Endometrium (tissue), 2 donors: Measurements from ENCODE around the gene SUPT4H1.

Source experiments
- FAIRE-seq: peaks from 2 replicates; lab custom pipeline; 2012; peaks lifted over from hg19 to GRCh38; lab: Jason Lieb, UNC
- donor health status: control.
- donor health status: control.

The SUPT4H1 gene

GRCh38 chr17:58339755-58340404, 12.1 kb downstream of the SUPT4H1 start:
- no peak for FAIRE-seq

DNA sequence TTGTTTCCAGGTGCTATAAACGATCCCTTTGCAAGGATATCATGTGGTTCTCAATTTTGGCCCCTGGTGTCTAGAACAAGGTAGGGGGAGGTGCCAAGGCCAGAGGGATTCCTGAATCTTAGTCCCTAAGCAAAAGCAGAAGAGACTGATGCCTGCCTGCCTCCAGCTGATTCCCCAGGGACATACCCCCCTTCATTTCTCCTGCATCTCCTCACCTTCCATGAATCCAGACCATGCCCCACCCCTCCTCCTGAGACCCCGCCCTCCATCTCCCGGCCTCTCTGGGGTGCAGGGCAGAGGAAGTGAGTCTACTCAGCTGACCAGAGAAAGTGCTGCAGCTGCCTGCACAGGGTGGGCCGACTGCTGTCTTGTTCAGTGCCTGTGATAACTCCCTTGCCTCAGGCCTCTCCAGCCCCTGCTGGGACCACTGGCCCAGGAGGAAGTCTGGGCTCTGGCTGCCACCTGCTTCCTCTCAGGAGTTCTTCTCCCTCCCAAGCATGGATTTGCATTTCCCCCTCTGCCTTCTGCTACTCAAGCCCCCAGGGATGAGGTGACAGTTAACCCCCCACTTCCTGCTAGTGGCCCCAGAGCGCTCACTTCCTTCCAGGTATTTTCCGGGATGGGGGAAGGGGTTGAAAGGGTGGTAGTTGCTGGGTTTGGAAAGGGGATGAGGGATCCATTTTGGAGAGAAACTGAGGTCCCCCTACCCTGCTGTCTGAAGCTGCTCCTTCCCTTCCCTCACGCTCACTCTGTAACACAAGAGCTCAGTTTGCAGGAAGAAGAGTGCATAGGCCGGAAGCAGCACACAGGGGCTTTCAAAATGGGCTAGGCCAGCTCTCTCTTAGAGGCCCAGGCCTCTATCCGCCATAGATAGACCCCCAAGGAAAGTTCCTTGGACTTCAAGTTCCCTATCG, 12.9 kb downstream of the SUPT4H1 start:
- FAIRE-seq, result no peak

DNA sequence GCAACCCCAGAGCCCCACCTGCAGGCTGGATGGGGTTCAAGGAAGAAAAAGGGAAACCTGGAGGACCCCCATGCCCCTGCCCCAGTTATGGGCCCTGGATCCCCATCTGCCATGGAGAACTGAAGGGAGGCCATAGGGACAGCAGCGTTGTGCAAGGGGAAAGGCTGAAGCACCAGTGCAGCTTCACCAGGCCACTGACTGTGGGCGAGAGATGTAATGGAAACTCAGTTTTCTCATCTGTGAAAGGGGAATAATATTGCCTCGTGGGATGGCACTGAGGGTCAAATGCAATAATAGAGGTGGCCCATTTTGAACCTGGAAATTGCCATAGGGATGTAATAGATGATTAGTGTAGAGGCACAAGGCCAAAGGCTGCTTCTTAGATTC, 13.6 kb downstream of the SUPT4H1 start:
- FAIRE-seq, result no peak

DNA sequence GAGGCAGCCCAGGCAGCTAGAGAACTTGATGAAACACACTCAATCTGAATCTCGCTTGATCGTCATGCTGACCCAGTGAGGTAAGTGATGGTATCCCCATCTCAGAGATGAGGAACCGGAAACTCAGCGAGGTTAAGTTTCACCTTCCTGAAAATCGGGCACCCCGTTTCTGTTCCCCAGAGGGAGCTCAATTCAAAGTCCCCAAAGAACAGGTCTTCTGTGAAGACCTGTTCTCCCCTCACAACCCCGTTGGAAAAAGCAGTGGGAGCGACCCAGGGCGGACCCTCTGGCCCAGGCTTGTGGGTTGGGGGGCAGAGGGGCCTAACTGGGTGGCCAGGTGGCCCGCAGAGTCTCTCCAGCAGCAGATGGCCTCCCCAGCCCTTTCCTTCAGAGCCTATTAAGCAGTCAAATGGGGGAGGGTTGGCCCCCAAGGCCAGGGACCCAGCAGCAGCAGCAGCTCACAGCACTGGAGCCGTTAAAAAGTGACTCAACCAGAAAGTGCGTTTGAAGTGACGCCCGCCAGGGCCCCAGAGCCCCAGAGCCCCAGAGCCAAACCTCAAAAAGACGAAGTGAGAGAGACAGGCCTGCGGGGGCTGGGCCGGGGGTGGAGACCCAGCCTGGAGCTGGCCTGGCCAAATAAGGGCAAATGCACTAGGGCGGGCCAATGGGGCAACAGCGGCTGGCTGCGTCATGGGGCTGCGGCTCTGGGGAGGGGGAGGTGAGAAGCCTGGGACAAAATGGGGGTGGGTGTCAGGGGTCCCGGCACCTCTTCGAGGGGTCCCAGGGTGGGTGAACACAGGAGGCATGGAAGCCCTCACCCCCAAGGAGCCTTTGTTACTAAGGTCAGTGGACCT, 14.2 kb downstream of the SUPT4H1 start:
- FAIRE-seq, result no peak

DNA sequence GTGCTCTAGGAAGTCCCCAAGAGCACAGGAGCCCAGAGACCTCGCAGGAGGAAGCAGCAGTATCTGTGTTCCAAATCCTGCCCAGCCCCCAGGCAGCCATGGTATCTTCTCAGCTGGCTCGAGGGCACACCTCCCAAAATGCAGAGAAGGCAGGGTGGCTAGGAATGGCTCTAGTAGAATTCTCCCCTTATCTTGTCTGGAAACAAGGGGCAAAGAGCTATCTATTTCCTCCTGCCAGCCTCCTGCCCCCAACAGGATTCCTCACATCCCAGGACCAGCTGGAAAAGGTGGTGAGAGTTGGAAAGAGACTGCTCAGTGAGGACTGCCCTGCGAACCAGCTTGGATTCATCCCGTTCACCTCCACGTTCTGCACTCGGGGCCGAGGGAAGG, 14.8 kb downstream of the SUPT4H1 start:
- FAIRE-seq, result no peak

DNA sequence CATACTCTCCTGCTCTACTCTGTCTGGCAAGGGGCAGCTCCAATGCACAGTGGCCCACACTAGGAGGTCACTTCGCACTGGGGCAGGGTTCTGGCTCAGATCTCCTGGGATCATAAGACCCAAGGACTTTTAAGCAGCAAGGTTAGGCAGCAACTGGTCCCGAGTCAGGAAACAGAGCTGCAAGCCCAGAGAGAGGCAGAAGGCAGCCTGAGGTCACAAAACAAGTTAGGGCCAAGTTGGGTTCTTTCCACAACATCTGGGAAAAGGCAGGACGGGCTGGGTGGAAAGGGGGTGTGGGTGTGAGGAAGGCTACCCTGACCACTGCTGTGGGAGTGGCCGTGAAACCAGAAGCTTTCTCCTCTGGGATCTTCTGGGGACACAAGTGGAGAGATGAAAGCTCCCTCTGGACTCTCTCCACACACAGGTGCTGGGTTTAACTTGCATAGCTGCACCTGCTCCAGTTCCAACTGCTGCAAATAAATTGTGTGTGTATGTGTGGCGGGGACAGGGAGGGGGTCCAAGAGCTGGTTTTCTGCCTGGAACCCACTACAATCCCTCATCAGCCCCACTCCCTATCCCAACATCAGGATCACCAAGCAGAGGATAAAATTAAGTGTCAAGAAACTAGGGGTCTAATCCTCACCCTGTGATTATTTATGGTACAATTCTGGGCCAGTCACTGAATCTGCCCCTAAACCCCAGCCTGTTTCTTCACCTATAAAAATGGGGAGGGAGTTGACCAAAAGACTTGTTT, 15.4 kb downstream of the SUPT4H1 start:
- FAIRE-seq, result no peak

DNA sequence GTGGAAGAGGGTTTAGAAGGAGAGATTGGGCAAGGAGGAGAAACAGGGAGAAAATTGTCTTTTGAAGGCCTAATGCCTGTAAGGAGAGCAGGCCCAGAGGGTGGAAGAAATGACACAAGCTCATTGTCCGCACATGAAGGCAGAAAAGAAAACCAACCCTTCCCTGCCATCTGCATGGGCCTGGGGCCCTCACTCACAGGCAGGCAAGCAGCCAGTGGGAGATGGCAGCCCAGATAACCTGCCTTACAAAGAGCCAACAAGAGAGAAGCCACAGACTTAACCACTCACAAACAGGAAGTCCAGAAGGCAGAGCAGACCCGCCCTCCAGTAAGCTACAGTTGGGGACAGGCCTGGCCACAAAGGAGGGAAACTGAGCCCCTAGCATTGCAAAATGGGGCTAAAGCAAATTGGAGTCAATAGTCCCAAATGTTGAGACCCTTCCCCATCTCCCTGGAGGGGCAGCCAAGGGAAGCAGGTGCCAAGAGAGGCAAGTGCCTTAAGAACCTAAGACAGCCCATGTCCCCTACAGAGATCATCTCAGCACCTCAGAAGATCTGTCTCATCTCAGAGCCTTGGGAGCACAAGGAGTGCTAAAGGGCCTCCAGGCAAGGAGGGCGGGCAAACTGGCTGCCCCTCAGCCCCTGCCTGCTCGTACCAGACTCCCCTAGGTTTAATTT, 16.1 kb downstream of the SUPT4H1 start:
- FAIRE-seq, result no peak

GRCh38 chr17:58335061-58335731, 16.8 kb downstream of the SUPT4H1 start:
- no peak for FAIRE-seq

- FAIRE-seq, result no peak
These were observed 17.3 kb downstream of the SUPT4H1 start for GRCh38 chr17:58334661-58335060.

DNA sequence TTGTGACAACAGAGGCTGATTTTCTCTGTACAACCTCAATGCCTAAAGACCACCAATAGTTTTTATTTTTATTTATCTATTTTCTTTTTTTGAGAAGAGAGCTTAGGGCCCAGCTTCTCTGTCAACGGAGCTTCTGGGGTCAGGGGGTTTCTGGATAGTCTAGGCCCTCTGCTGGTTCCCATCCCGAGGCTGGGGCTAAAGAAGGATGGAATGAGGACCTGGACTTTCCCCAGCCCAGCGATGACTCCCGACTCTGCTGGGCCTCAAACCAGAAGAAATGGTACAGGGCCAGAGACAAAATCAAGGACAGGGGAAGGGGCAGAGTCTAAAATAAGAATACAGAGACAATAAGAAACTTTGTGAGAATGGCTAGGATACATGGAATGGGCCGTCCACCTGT, 17.7 kb downstream of the SUPT4H1 start:
- no peak for FAIRE-seq

DNA sequence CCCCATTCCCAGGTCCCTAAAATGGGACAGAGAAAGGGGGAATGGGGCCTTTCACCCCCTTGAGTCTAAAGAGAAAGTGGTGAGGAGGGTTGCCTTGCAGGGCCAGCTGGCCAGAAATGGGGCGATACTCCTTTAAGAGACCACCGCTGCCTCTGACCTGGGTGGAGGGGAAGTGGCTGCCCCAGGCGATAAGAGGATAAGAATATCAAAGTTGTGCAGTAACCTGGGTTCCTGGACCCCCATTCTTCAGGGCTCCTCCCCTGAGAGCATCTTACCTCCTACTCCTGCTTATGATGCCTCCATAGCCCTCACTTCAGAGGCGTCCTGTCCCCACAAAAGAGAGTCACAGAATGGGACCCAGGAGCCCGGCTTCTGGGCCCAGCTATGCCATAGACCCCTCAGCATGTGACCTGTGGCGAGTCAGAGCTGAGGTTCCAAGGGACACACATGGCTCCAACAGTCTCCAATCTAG, 18.2 kb downstream of the SUPT4H1 start:
- FAIRE-seq, result no peak

GRCh38 chr17:58332778-58333735, 18.9 kb downstream of the SUPT4H1 start:
- FAIRE-seq, result no peak

- FAIRE-seq, result no peak
These were observed 19.9 kb downstream of the SUPT4H1 start for GRCh38 chr17:58331815-58332777.

DNA sequence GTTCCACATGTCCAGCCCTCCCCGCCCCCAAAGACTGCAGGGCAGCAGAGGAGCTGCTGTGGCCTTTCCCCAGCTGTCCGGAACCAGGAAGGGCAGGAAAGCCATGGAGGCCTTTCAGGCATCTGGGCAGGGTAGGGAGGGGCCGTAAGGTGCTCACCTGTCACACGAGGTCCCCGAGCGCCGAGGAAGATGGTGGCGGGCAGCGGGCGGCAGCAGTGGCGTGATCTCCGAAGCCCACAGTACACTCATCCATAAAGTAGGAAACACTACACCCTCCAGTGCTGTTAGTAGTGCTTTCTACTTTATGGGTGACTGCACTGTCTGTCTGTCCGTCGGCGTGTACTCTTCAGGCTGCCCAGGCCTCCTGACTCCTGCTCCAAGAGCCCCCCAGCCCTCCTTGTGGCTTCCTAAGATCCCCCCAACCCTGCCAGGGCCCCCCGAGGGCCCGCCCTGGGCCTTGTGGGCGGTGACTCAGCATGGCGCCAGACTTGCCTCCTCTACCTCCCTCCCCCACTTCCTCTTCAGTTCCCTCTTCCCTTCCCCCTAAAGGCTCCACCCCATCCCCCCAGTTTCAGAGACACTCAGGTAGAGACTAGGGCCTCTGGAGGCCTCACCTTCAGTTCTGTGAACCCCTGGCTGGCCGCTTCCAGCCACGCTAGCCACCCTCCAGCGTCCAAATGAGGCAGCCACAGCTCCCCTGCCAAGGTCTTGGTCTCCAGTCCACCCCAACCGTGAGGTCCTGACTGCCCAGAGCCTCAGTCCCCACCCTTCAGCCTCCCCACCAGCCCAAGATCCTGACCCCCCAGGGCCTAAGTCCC, 20.8 kb downstream of the SUPT4H1 start:
- no peak for FAIRE-seq

- FAIRE-seq, result no peak
These were observed 21.4 kb downstream of the SUPT4H1 start for GRCh38 chr17:58330538-58330996.

- no peak for FAIRE-seq
These were observed 22.0 kb downstream of the SUPT4H1 start for GRCh38 chr17:58329810-58330537.
